Measurements from ENCODE around the gene SMKR1. TPM values are rescaled to one million over a fixed set of nuclear protein-coding genes. Genes with fewer than 3 reads are reported as not detected.

SMKR1 gene
- total and polyA plus RNA-seq, 9 of the 15 experiments (the other 6 are each of a cell fraction or from before 2014, with no cell fraction given), result 0.58 to 1.8 (median 0.93) TPM; not detected in 1

GRCh38 chr7:129461809-129462208 is 40.5 kb upstream of the SMKR1 start:
- H3K9ac ChIP-seq (ENCODE audit: insufficient read depth in 1 of 2, low read depth in 2 of 2, low read length in 2 of 2), result no peak overlapping the region
- H3K9me1 ChIP-seq (ENCODE audit: control insufficient read depth, insufficient read depth, low read length), result no peaks in the 10 kb centered on the region
- no TSS peak for BruUV-seq (replicated peaks)
- FAIRE-seq, result no peak
- ChIA-PET CTCF (ENCODE audit: low intra/inter-chr PET ratio) (no interaction called here), POLR2A (interaction anchor here (1.0 to 1.1 kb wide), 2 partner anchors 9 to 11 kb away, joined by 3 to 4 read pairs; no protein-coding TSS in a partner anchor)
- H3K4me1 ChIP-seq (replicated peaks in 1 of 2; ENCODE audit: control insufficient read depth in 2 of 2, insufficient read depth in 2 of 2, low read length in 2 of 2), result no peaks in the 10 kb centered on the region
- no peak for ATAC-seq
- H3K9me3 ChIP-seq (replicated peaks; ENCODE audit: control insufficient read depth, insufficient read depth, low read depth, low read length), result no peaks in the 10 kb centered on the region
- H3K36me3 ChIP-seq (ENCODE audit: control insufficient read depth, insufficient read depth, low read length), result peaks cover 100% of the 10 kb centered on the region
- no peak overlapping the region for H3K4me3 ChIP-seq
- intact Hi-C loops (cut with micrococcal nuclease) (no loop called here), in situ Hi-C loops (cut with MboI) (loop anchor here (5.0 kb wide), 1 partner anchor 95 kb away; no protein-coding TSS in a partner anchor)
- DNase-seq (ENCODE audit: extremely low read depth in 1 of 4, low spot score in 3 of 4), result no peak
- 93% methylated on average over 2 of the region's 2 CpGs for WGBS (ENCODE audit: insufficient coverage, low coverage, missing lambda C conversion rate)
- H3K4me2 ChIP-seq (ENCODE audit: insufficient read depth, low read length), result no peak overlapping the region
- no peak overlapping the region for H2AFZ ChIP-seq (ENCODE audit: low read depth, low read length)
- H4K20me1 ChIP-seq (replicated peaks; ENCODE audit: control insufficient read depth, insufficient read depth, low read length), result no peaks in the 10 kb centered on the region
- TF ChIP-seq NCOA1 (IDR thresholded peaks at IDR 0.05; ENCODE audit: low read depth), result no peak
- TF ChIP-seq DIDO1 (tag; IDR thresholded peaks at IDR 0.05; ENCODE audit: low read depth), result no peak
- TF ChIP-seq POLR2A (conservative IDR thresholded peaks at IDR 0.05), result peak; percentile 55
- TF ChIP-seq ZNF316 (IDR thresholded peaks at IDR 0.05), result no peak
- TF ChIP-seq OTX1 (CRISPR knock-in tag; IDR thresholded peaks at IDR 0.05), result 0 out of 2 replicates have a peak, but pooled peaks have one; percentile 1
- no peak for TF ChIP-seq ZFP1 (CRISPR knock-in tag; IDR thresholded peaks at IDR 0.05)
- peak; percentile 22; the same call in 1 of the 2 replicates for TF ChIP-seq PML (IDR thresholded peaks at IDR 0.05; ENCODE audit: low read length)
- 0 out of 2 replicates have a peak, but pooled peaks have one; percentile 30 for TF ChIP-seq FOXK1 (CRISPR knock-in tag; IDR thresholded peaks at IDR 0.05; ENCODE audit: borderline replicate concordance)
- TF ChIP-seq KDM5B (IDR thresholded peaks at IDR 0.05; ENCODE audit: insufficient replicate concordance, low read depth, low read length), result no peak
- no peaks in the 10 kb centered on the region for H3K79me2 ChIP-seq (ENCODE audit: control insufficient read depth, insufficient read depth, low read length)
- H3K27ac ChIP-seq (ENCODE audit: extremely low read depth, low read depth, low read length), result no peak overlapping the region
- H3K27me3 ChIP-seq (ENCODE audit: control insufficient read depth in 2 of 2, insufficient read depth in 2 of 2, low read length in 2 of 2), result no peaks in the 10 kb centered on the region
